ENCODE data around the gene ABCD4.

ABCD4 gene

GRCh38 chr14:74302634-74303569 is at the start of gene ABCD4 (continued):
- no peak for TF ChIP-seq ZBTB49 (tag by site-specific recombination; IDR thresholded peaks at IDR 0.05; ENCODE audit: low read depth)
- no peak for TF ChIP-seq ZIC2 (tag by site-specific recombination; IDR thresholded peaks at IDR 0.05)
- TF ChIP-seq REST (tag by site-specific recombination; IDR thresholded peaks at IDR 0.05), result no peak; the same call in 1 of the 2 replicates
- peak; percentile 83 for TF ChIP-seq ZNF341 (tag by site-specific recombination; IDR thresholded peaks at IDR 0.05; ENCODE audit: low read depth)
- no peak for TF ChIP-seq SALL2 (tag by site-specific recombination; IDR thresholded peaks at IDR 0.05; ENCODE audit: borderline replicate concordance)
- TF ChIP-seq ZNF280C (tag by site-specific recombination; IDR thresholded peaks at IDR 0.05), result no peak
- no peak for TF ChIP-seq ZNF704 (tag by site-specific recombination; IDR thresholded peaks at IDR 0.05)
- TF ChIP-seq ZNF555 (tag by site-specific recombination; conservative IDR thresholded peaks at IDR 0.05), result no peak
- TF ChIP-seq SP7 (tag by site-specific recombination; IDR thresholded peaks at IDR 0.05), result peak; percentile 67
- TF ChIP-seq ZNF169 (tag by site-specific recombination; IDR thresholded peaks at IDR 0.05), result no peak
- no peak; the same call in 1 of the 2 replicates for TF ChIP-seq ZBTB21 (tag by site-specific recombination; IDR thresholded peaks at IDR 0.05)
- TF ChIP-seq ZNF2 (tag by site-specific recombination; IDR thresholded peaks at IDR 0.05), result no peak; the same call in 1 of the 2 replicates
- TF ChIP-seq PATZ1 (tag by site-specific recombination; IDR thresholded peaks at IDR 0.05), result peak; percentile 85
- TF ChIP-seq ZNF639 (tag by site-specific recombination; IDR thresholded peaks at IDR 0.05), result no peak
- TF ChIP-seq AEBP2 (tag by site-specific recombination; IDR thresholded peaks at IDR 0.05; ENCODE audit: borderline replicate concordance), result no peak
- no peak for TF ChIP-seq SCRT1 (tag by site-specific recombination; IDR thresholded peaks at IDR 0.05; ENCODE audit: borderline replicate concordance)
- TF ChIP-seq ZNF148 (tag by site-specific recombination; IDR thresholded peaks at IDR 0.05; ENCODE audit: borderline replicate concordance), result no peak
- peak; percentile 70; the same call in 1 of the 2 replicates for TF ChIP-seq REPIN1 (tag by site-specific recombination; IDR thresholded peaks at IDR 0.05; ENCODE audit: low read depth)
- no peak for TF ChIP-seq ZNF416 (tag by site-specific recombination; IDR thresholded peaks at IDR 0.05)
- TF ChIP-seq ZNF214 (tag by site-specific recombination; IDR thresholded peaks at IDR 0.05; ENCODE audit: borderline replicate concordance), result no peak

Data from HEK293 (cell line).